ENCODE data around the gene BNIP3. TPM values are rescaled to one million over a fixed set of nuclear protein-coding genes. Genes with fewer than 3 reads are reported as not detected.

BNIP3 gene
- total and polyA plus RNA-seq, 4 experiments from 2014 or later, result 29.8 to 37.0 (median 32.7) TPM

GRCh38 chr10:131942455-131942854, 39.3 kb downstream of the BNIP3 start:
- Mint-ChIP-seq H3K4me1 (peaks cover 0 to 3% (median under 1%) of the 10 kb centered on the region in 4 donors), H3K27me3 (no peaks in the 10 kb centered on the region), H3K4me3 (no peak overlapping the region), H3K27ac (peak overlapping the region in 5 of 7 donors; percentile 43 to 55 (median 47)), H3K9me3 (no peaks in the 10 kb centered on the region), H3K36me3 (peaks cover 55 to 79% of the 10 kb centered on the region in 2 donors)
- H3K4me1 ChIP-seq (ENCODE audit: insufficient read depth, low read length), result no peaks in the 10 kb centered on the region
- peaks cover 45% of the 10 kb centered on the region for H3K36me3 ChIP-seq (ENCODE audit: insufficient read depth, low read length)
- H3K9me3 ChIP-seq (ENCODE audit: control insufficient read depth in 1 of 2, low read length in 2 of 2), result no peaks in the 10 kb centered on the region
- intact Hi-C loops (cut with micrococcal nuclease), result loop anchor here (5.0 kb wide), 1 partner anchor 40 kb away; the partner anchor contains the start of gene PPP2R2D
- ChIA-PET POLR2A (ENCODE audit: partially characterized antibody) (interaction anchor here (1.4 kb wide), 1 partner anchor 31 kb away, joined by 3 read pairs; no protein-coding TSS in a partner anchor), CTCF (ENCODE audit: partially characterized antibody) (interaction anchor here (1.0 to 3.4 kb wide), 2 partner anchors 56 to 79 kb away, joined by 4 to 18 read pairs; no protein-coding TSS in a partner anchor)
- no peaks in the 10 kb centered on the region for H3K27me3 ChIP-seq (ENCODE audit: insufficient read depth, low read length)
- H3K4me3 ChIP-seq (ENCODE audit: low read length in 2 of 2), result no peak overlapping the region
- H3K27ac ChIP-seq (ENCODE audit: low read depth, low read length), result no peak overlapping the region
- DNase-seq, result no peak

GRCh38 chr10:131938681-131939080, 43.0 kb downstream of the BNIP3 start:
- Histone ChIP-seq H3K27ac (ENCODE audit: low read depth, low read length) (no peak overlapping the region), H3K4me3 (ENCODE audit: low read length in 2 of 2) (no peak overlapping the region), H3K4me1 (ENCODE audit: insufficient read depth, low read length) (peaks cover 17% of the 10 kb centered on the region), H3K36me3 (ENCODE audit: insufficient read depth, low read length) (peaks cover 41% of the 10 kb centered on the region), H3K9me3 (ENCODE audit: control insufficient read depth in 1 of 2, low read length in 2 of 2) (no peaks in the 10 kb centered on the region), H3K27me3 (ENCODE audit: insufficient read depth, low read length) (no peaks in the 10 kb centered on the region)
- CTCF ChIA-PET (ENCODE audit: partially characterized antibody), result interaction anchor here (0.7 kb wide), 1 partner anchor 84 kb away, joined by 4 read pairs; no protein-coding TSS in a partner anchor
- Mint-ChIP-seq H3K27me3 (no peaks in the 10 kb centered on the region), H3K4me1 (peaks cover 0 to 21% (median 15%) of the 10 kb centered on the region in 4 donors), H3K27ac (peak overlapping the region in 2 of 7 donors; percentile 80 to 87), H3K36me3 (peaks cover 49 to 66% of the 10 kb centered on the region in 2 donors), H3K4me3 (no peak overlapping the region), H3K9me3 (no peaks in the 10 kb centered on the region)
- DNase-seq, result no peak
- intact Hi-C loops (cut with micrococcal nuclease), result no loop called here
- POLR2A ChIA-PET (ENCODE audit: partially characterized antibody), result no interaction called here

GRCh38 chr10:131937836-131938235, 43.9 kb downstream of the BNIP3 start:
- H3K4me3 Mint-ChIP-seq, result no peak overlapping the region
- H3K9me3 Mint-ChIP-seq, result no peaks in the 10 kb centered on the region
- no peak overlapping the region for H3K27ac ChIP-seq (ENCODE audit: low read depth, low read length)
- H3K4me1 Mint-ChIP-seq, result peaks cover 0 to 28% (median 19%) of the 10 kb centered on the region in 4 donors
- no peaks in the 10 kb centered on the region for H3K27me3 ChIP-seq (ENCODE audit: insufficient read depth, low read length)
- peaks cover 23% of the 10 kb centered on the region for H3K4me1 ChIP-seq (ENCODE audit: insufficient read depth, low read length)
- no peak for DNase-seq
- H3K27me3 Mint-ChIP-seq, result no peaks in the 10 kb centered on the region
- POLR2A ChIA-PET (ENCODE audit: partially characterized antibody), result no interaction called here
- H3K36me3 ChIP-seq (ENCODE audit: insufficient read depth, low read length), result peaks cover 33% of the 10 kb centered on the region
- intact Hi-C loops (cut with micrococcal nuclease), result no loop called here
- CTCF ChIA-PET (ENCODE audit: partially characterized antibody), result interaction anchor here (0.7 to 1.1 kb wide), 2 partner anchors 11 to 85 kb away, joined by 3 to 4 read pairs; no protein-coding TSS in a partner anchor
- no peak overlapping the region for H3K27ac Mint-ChIP-seq
- H3K36me3 Mint-ChIP-seq, result peaks cover 44 to 58% of the 10 kb centered on the region in 2 donors
- H3K9me3 ChIP-seq (ENCODE audit: control insufficient read depth in 1 of 2, low read length in 2 of 2), result no peaks in the 10 kb centered on the region
- H3K4me3 ChIP-seq (ENCODE audit: low read length in 2 of 2), result no peak overlapping the region

DNA sequence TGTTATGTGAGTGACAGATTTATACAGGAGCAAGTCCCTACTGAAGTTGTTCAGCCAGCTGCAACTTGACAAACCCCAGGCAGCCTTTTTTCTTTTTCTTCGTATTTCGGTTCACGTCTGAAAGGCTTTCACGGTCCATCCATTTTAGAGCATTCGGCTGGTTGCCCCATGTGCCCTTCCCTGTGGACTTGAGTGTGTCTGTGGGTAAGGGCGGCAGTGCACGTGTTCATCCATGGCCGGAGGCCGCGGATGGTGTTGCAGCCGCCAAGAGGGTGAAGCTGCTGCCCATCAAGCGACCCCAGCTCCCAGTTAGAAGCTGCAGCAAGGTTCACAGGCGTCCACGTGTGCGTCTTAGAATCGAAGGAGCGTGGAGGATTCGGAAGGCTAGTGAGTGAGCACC, 45.0 kb downstream of the BNIP3 start:
- intact Hi-C loops (cut with micrococcal nuclease), result no loop called here
- H3K36me3 Mint-ChIP-seq, result peaks cover 38 to 56% of the 10 kb centered on the region in 2 donors
- peaks cover 33% of the 10 kb centered on the region for H3K36me3 ChIP-seq (ENCODE audit: insufficient read depth, low read length)

DNA sequence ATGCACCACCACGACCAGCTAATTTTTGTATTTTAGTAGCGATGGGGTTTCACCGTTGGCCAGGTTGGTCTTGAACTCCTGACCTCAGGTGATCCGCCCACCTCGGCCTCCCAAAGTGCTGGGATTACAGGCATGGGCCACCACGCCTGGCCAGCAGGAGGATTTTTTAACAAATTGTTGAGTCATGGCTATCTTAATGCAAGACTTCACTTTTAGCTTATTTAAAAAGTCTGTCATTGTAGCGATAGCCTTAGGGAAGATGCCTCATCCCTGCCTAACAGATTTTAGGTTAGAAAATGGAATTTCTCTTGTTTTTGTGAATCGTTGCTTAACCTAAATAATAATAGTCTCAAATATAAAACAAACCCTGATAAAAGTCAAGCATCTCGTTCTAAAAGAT, 45.4 kb downstream of the BNIP3 start:
- no peaks in the 10 kb centered on the region for H3K27me3 Mint-ChIP-seq
- H3K9me3 ChIP-seq (ENCODE audit: control insufficient read depth in 1 of 2, low read length in 2 of 2), result no peaks in the 10 kb centered on the region
- no peak overlapping the region for H3K4me3 Mint-ChIP-seq
- intact Hi-C loops (cut with micrococcal nuclease), result no loop called here
- peaks cover 35 to 52% of the 10 kb centered on the region in 2 donors for H3K36me3 Mint-ChIP-seq
- H3K9me3 Mint-ChIP-seq, result no peaks in the 10 kb centered on the region
- ChIA-PET POLR2A (ENCODE audit: partially characterized antibody) (no interaction called here), CTCF (ENCODE audit: partially characterized antibody) (no interaction called here)
- H3K4me3 ChIP-seq (ENCODE audit: low read length in 2 of 2), result no peak overlapping the region
- peaks cover 4 to 35% (median 24%) of the 10 kb centered on the region in 4 donors for H3K4me1 Mint-ChIP-seq
- no peaks in the 10 kb centered on the region for H3K27me3 ChIP-seq (ENCODE audit: insufficient read depth, low read length)
- H3K27ac Mint-ChIP-seq, result no peak overlapping the region
- H3K36me3 ChIP-seq (ENCODE audit: insufficient read depth, low read length), result peaks cover 33% of the 10 kb centered on the region
- DNase-seq, result no peak
- H3K27ac ChIP-seq (ENCODE audit: low read depth, low read length), result no peak overlapping the region
- peaks cover 38% of the 10 kb centered on the region for H3K4me1 ChIP-seq (ENCODE audit: insufficient read depth, low read length)

More for the DNA sequence above, 45.0 kb downstream of the BNIP3 start:
- Histone ChIP-seq H3K27ac (ENCODE audit: low read depth, low read length) (no peak overlapping the region), H3K4me3 (ENCODE audit: low read length in 2 of 2) (no peak overlapping the region), H3K4me1 (ENCODE audit: insufficient read depth, low read length) (peaks cover 34% of the 10 kb centered on the region), H3K27me3 (ENCODE audit: insufficient read depth, low read length) (no peaks in the 10 kb centered on the region), H3K9me3 (ENCODE audit: control insufficient read depth in 1 of 2, low read length in 2 of 2) (no peaks in the 10 kb centered on the region)
- Mint-ChIP-seq H3K27me3 (no peaks in the 10 kb centered on the region), H3K9me3 (no peaks in the 10 kb centered on the region), H3K4me1 (peaks cover 4 to 34% (median 22%) of the 10 kb centered on the region in 4 donors), H3K4me3 (no peak overlapping the region), H3K27ac (peak overlapping the region in 1 of 7 donors; percentile 13)
- no peak for DNase-seq
- POLR2A ChIA-PET (ENCODE audit: partially characterized antibody), result no interaction called here
- CTCF ChIA-PET (ENCODE audit: partially characterized antibody), result interaction anchor here (1.1 kb wide), 1 partner anchor 10 kb away, joined by 3 read pairs; no protein-coding TSS in a partner anchor

DNA sequence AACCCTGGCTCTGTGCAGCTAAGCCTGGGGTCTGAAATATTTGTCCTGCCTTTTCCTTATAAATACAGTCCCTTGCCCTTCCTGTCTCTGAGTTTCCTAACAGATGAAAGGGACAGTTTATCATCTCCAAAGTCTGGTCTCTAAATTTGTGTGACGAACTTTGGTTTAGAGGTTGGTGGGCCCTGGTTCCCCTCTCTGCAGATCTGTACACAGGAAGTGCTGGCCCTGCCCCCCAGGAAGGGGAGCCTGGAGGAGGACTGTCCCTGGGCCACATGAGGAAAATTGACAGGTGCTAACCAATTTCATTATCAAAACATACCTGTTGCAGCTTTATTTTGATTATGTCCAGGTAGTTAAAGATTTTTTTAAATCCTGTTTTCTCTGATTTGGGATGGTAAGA, 46.5 kb downstream of the BNIP3 start:
- ChIA-PET POLR2A (ENCODE audit: partially characterized antibody) (no interaction called here), CTCF (ENCODE audit: partially characterized antibody) (interaction anchor here (1.0 kb wide), 1 partner anchor 50 kb away, joined by 3 read pairs; no protein-coding TSS in a partner anchor)
- peak overlapping the region in 3 of 7 donors; percentile 7 to 53 (median 48) for H3K27ac Mint-ChIP-seq
- Histone ChIP-seq H3K27ac (ENCODE audit: low read depth, low read length) (no peak overlapping the region), H3K9me3 (ENCODE audit: control insufficient read depth in 1 of 2, low read length in 2 of 2) (no peaks in the 10 kb centered on the region), H3K36me3 (ENCODE audit: insufficient read depth, low read length) (peaks cover 28% of the 10 kb centered on the region), H3K27me3 (ENCODE audit: insufficient read depth, low read length) (no peaks in the 10 kb centered on the region), H3K4me1 (ENCODE audit: insufficient read depth, low read length) (peaks cover 44% of the 10 kb centered on the region), H3K4me3 (ENCODE audit: low read length in 2 of 2) (no peak overlapping the region)
- H3K9me3 Mint-ChIP-seq, result no peaks in the 10 kb centered on the region
- H3K4me3 Mint-ChIP-seq, result no peak overlapping the region
- intact Hi-C loops (cut with micrococcal nuclease), result no loop called here
- H3K36me3 Mint-ChIP-seq, result peaks cover 28 to 44% of the 10 kb centered on the region in 2 donors
- no peaks in the 10 kb centered on the region for H3K27me3 Mint-ChIP-seq
- no peak for DNase-seq
- H3K4me1 Mint-ChIP-seq, result peaks cover 8 to 45% (median 32%) of the 10 kb centered on the region in 4 donors

- Mint-ChIP-seq H3K27me3 (no peaks in the 10 kb centered on the region), H3K4me1 (peaks cover 12 to 50% (median 37%) of the 10 kb centered on the region in 4 donors), H3K4me3 (no peak overlapping the region), H3K9me3 (no peaks in the 10 kb centered on the region), H3K36me3 (peaks cover 23 to 45% of the 10 kb centered on the region in 2 donors), H3K27ac (peak overlapping the region in 5 of 7 donors; percentile 48 to 68 (median 53))
- DNase-seq, result no peak
- H3K4me1 ChIP-seq (ENCODE audit: insufficient read depth, low read length), result peaks cover 49% of the 10 kb centered on the region
- H3K9me3 ChIP-seq (ENCODE audit: control insufficient read depth in 1 of 2, low read length in 2 of 2), result no peaks in the 10 kb centered on the region
- CTCF ChIA-PET (ENCODE audit: partially characterized antibody), result interaction anchor here (1.0 to 2.5 kb wide), 2 partner anchors 49 to 88 kb away, joined by 3 to 6 read pairs; no protein-coding TSS in a partner anchor
- no peak overlapping the region for H3K27ac ChIP-seq (ENCODE audit: low read depth, low read length)
- no peak overlapping the region for H3K4me3 ChIP-seq (ENCODE audit: low read length in 2 of 2)
- H3K27me3 ChIP-seq (ENCODE audit: insufficient read depth, low read length), result no peaks in the 10 kb centered on the region
- intact Hi-C loops (cut with micrococcal nuclease), result no loop called here
- POLR2A ChIA-PET (ENCODE audit: partially characterized antibody), result no interaction called here
- H3K36me3 ChIP-seq (ENCODE audit: insufficient read depth, low read length), result peaks cover 28% of the 10 kb centered on the region
Measured at GRCh38 chr10:131934769-131935168, 47.0 kb downstream of the BNIP3 start.

Measured in CD4-positive, alpha-beta memory T cell (primary cell).